Smooth muscle cell of the brain vasculature (primary cell): ENCODE measurements around the gene CPNE5.
"Not testable (repeated sequence)": the region's sequence is repeated elsewhere in the genome, so short reads cannot be mapped to it uniquely, and the experiment has no call there.

Experiments used
- DNase-seq: peaks from one replicate; pipeline ENCODE4 v3.0.0-alpha.2; 2012; ENCODE audit warnings: low read depth, low spot score

CPNE5 gene

DNA sequence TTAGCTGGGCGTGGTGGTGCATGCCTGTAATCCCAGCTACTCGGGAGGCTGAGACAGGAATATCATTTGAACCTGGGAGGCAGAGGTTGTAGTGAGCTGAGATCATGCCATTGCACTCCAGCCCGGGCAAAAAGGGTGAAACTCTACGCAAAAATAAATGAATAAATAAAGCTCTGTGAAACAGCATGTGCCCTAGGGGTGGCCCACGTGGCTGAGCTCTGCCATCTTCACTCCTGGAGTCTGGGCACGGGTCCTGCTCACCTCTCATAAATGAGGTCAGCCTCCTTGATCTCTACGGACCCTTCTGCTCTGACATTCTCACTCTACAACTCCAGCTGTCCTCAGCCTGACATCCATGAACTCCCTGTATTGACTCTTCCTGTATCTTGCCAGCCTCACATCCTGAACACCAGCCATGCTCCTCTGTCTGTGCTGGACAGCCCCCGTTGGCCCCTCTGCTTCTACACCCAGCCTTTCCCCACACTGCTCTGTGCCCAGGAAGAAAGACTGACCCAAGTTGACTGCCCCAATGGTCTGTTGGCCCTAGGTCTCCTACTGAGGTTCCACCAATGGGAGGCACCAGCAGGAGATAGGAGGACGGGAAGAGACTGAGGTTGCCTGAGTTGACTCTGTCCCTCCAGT is 21.9 kb downstream of the CPNE5 start:
- DNase-seq, result no peak

DNA sequence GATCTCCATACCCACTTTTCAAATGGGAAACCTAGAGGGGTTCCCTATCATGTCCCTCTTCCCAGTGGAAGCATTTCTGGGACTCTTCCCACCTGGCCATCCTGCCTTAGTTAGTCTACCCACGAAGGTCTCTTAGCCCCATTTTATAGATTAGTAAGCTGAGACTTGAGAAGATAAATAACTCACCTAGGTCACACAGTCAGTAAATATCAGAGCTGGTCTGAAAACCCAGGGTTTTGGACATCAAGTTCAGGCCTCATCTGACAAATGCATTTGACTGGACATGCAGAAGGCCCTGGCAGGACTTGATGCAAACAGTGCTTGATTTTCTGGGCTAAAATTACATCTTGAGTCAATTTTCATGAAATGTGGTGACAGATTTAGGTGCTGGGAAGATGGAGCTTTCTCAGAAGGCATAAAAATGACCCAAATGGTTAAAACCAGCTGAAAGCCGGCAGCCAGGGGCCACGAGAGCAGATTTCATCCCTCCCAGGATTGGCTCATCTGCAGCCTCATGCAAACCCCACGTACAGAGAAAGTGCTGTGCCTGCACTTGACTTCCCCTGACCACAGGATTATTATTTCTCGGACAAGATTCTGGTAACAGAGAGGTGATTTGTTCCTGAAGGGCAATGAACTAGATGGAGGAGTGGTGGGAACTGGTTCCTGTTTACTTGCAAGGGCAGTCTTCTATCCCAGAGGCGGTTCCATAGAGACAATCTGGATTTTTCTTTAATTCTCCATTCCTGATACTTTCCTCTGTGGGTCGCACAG is 23.1 kb downstream of the CPNE5 start:
- no peak for DNase-seq

DNA sequence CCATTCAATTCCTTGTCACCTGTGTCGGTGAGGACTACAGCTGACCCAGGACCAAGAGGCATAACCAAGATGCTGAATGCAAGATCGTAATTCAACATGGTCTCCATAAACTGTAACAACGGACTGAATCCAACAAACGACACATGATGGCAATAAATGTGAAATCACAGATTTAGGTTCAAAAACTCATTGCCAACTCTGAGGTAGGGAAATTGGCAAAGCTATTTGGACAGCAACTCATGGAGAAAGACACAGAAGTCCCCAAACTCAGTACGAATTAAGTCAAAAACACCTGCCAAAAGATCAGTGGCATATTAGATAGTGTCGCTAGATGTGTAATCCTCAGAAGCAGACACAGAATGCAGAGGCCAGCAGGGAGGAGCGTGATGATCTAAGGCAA is 25.0 kb downstream of the CPNE5 start:
- no peak for DNase-seq

DNA sequence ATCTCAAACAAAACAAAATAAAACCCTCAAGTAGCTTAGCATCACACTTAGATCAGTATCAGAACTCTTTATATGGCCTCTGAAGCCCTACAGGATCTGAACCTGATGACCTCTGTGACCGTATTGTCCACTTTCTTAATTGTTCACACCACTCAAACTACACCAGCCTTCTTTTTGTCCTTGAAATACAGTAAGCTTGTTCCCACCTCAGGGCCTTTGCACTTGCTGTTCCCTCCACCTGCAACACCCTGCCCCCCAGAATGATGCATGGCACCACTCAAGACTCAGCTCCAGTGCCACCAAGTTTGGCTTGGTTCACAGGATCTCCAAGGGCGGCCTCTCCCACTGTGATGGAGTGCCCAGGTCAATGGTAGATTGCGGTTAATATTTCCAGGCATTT is 25.7 kb downstream of the CPNE5 start:
- no peak for DNase-seq

DNA sequence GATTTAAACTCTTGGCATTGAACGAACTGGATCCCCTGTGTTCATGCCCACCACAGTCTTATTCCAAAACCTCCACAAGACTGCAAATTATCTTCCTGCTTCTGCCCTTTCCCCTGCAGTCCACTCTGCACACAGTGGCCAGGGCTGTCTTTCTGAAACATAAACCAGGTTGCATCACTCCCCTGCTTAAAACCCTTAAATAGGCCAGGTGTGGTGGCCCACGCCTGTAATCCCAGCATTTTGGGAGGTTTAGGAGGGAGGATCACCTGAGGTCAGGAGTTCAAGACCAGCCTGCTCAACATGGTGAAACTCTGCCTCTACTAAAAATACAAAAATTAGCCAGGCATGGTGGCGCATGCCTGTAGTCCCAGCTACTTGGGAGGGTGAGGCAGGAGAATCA is 26.2 kb downstream of the CPNE5 start:
- DNase-seq, result not testable (repeated sequence)

DNA sequence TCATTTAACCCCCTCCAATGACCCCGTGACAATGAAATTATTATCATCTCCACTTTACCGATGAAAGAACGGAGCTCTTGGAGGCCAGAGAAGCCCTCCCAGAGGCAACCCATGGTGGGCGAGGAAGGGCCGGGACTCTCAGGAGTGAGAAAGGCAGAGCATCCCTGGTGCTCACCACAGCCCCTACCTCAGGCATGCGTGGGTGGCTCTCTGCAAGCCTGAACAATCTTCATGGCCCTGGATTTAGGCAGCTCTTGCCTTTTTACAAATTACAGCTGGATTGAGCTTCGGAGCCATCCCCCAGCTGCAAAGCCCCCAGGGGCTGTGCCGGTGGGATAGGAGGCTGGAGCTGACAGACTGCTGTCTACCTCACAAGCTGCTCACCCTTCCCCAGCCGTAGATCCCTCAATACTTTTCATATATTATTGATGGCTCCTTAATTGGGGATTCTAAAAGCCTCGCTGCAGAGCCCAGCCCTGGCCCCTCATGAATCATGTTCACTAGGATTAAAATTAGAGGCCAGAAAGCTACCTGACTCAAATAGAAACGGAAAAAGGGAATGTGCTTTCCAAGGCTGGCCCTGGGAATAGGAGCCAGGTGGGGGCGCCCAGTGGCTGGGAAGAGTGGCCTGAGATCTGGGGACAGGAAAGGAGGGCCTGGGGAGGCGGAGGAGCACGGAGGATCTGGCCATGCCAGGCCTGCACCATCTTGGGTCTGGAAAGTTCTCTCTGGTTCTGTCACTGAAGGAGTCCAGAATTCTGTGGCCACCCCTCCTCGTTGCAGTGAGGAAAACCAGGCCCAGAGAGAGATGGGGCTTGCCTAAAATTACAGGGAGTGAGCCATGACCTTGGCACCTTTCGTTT is 29.1 kb downstream of the CPNE5 start:
- DNase-seq, result no peak

DNA sequence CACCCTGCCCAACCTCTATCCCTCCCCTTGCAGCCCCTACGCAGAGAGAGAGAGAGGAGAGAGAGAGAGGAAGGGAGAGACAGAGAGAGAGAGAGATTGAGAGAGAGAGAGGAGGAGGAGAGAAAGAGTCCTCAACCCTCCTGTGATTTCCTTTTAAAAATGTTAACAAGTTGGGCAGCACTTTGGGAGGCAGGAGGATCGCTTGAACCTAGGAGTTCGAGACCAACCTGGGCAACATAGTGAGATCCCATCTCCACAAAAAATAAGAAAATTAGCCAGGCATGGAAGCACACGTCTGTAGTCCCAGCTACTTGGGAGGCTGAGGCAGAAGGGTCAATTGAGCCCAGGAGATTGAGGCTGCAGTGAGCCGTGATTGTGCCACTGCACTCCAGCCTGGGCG is 30.1 kb downstream of the CPNE5 start:
- DNase-seq, result no peak

DNA sequence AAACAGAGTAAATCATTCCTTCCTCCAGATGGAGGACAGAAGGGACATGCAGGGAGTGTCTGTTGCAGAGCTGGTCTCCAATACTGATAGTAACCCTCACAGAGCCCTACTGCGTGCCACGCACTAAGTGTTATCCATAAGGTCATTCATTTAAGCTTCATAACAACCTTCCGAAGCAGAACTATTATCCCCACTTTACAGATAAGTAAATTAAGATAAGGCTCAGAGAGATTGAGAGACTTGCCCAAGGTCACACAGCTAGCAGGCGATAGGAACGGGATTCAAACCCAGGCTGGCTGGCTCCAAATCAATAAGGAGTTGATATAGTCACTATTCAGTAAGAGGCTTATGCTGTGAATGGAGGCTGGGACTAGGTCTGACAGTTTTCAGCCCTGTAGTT is 30.6 kb downstream of the CPNE5 start:
- DNase-seq, result no peak

DNA sequence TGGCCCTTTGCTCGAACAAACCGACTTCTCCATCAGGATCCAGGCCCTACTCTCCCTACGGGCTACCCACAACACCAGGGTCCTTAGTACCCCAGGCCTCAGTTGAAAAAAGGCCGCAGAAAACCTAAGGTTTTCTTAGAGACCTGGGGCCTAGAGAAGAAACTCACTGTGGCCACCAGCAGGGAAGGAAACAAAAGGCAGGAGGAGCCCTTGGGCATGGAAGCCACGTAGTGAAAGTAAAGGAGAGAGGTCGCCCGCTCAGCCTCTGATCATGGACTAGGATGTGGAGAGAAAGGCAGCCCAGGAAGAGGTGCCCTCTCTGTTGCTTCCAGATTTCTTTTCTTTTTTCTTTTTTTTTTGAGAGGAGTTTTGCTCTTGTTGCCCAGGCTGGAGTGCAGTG is 31.5 kb downstream of the CPNE5 start:
- no peak for DNase-seq

DNA sequence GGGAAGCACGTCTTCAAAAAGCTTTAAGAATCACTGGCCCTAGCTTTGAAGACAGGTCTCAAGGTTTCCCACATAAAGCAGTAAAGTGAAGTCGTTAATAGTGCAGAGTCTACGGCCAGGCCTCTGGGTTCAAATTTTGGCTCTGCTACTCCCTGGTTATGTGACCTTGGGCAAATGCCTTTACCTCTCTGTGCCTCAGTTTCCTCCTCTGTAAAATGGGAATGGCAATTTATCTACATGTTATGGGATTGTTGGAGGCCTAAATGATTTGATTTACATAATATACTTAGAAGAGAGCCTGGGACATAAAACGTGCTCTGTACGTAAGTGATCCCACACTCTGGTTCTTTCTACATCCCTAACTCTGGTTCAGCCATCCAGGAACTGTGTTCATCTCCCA is 32.1 kb downstream of the CPNE5 start:
- no peak for DNase-seq

DNA sequence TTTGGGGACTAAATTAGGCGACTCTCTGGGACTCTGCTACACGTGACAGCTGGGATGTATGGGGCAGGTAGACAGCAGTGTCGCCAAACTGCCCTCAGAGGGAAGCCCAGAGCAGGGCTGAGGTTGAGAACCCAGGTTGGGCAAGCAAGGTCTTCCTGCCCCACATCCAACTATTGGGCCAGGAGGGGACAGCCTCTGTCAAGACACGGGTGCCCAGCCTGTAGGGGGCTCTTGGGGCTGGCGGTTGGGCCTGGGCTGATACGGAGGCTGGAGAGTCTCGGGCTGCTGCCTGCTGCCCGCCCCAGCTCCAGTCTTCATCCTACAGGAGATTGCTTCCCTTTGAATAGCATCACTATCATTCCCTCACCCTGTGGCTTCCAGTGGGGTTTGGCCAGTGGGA is 33.3 kb downstream of the CPNE5 start:
- no peak for DNase-seq

DNA sequence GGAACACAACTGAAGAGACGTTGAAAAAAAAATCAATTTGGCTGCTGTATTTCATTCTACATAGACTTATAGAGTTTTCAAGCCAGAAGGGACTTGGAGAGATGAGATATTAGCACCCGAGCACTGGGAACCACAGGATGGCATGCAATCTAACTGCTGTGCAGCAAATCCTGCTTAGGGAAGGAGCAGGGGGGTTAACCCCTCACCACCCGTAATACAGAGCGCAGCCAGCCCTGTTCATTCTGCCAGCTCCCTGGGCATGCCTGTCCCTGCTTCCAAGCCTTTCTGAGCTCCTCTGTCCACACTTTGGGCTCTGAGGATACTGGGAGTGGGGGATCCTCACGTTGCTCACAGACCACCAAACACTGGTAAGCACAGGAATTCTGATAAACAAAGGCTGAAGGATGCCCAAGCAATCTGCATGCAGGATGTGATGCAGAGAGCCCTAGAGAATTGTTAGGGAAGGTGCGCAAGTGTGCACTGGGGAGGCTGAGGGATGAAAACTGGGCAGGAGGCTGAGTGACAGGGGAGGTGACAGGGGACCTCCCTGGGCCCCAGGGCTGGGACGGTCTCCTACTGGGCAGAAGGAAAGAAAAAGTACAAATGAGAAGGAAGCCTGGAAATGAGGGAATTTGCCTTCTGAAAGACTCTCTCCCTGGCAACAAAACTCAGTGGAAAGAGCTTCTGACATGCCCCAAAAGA is 34.0 kb downstream of the CPNE5 start:
- no peak for DNase-seq

DNA sequence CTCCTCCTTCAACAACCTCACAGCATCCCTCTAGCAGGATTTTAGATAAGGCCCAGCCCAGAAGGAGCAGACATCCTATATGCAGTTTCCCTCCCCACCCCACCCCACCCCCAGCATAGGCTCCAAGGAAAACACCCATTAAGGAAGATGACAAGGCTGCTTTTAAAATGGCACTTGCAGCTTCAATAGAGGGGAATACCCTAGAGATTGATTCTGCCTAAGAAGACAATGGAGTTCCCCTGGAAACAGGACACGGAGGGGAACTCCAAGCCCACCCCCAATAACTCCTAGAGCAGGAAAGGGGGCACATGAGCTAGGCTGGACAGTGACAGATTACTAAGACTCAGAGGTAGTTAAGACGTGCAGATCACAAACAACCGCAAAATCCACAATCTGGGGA is 34.7 kb downstream of the CPNE5 start:
- no peak for DNase-seq

DNA sequence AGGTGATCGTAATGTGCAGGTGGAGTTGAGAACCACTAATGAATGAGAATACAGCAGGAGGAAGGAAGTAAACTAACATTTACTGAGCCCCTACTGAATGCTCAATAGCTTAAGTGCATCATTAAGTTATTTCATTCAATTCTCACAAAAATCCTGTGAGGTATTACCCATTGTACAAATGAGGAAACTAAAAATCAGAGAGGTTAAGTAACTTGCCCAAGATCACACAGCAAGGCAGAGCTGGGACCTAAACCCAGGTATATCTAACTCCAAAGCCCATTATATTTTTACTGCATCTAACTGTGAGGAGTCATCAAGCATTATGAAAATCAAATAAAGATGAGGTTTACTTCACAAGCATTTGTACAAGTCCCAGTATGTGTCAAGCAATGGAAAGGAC is 35.3 kb downstream of the CPNE5 start:
- no peak for DNase-seq

DNA sequence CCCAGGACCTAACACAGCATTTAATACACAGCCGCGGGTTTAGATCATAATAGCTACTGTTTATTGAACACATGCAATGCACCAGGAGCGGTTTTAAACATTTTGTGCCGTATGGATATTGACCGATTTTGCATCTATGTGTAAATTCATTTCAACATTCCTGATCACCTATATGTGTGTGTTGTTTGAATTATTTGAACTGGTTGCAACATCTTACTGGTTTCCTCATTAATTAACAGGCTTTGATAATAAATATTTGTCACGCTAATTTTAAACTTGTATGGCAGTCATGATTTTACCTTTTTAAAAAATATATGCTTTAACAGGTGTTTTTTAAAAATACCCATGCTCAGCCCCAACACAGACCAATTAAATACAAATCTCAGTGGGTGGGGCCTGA is 35.8 kb downstream of the CPNE5 start:
- no peak for DNase-seq

DNA sequence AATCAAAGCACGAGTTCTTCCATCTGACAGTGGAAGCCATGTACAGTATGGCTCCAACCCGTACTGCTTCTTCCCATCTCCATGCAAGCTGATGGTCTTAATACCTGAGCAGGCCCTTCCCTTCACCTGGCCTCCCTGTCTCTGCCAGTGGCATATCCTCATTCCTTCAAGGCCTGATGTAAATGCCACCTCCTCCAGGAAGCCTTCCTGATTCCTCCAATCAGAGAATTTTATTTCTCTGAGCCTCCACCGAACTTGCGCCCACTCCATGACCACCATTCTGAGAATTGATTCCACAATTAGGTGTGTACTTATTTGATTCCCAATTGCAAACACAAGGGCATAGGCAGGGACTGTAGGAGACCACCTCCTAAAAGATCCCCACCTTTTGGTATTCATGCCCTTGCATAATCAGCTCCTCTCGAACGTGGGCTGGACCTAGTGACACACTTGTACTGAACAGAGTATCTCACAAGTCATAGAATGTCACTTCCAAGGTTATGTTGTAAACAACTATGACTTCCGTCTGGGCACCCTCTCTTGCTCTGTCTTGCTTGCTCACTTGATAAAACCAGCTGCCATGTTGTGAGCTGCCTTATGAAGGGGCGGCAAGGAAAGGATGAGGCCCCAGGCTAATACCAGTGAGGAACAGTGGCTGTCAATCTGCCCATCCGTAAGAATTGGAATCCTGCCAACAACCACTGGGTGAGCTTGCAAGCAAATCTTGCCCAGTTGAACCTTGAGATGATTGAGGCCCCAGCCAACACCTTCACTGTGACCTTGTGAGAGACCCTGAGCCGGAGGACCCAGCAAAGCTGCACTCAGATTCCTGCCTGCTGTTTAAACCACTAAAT is 38.8 kb downstream of the CPNE5 start:
- DNase-seq, result no peak

DNA sequence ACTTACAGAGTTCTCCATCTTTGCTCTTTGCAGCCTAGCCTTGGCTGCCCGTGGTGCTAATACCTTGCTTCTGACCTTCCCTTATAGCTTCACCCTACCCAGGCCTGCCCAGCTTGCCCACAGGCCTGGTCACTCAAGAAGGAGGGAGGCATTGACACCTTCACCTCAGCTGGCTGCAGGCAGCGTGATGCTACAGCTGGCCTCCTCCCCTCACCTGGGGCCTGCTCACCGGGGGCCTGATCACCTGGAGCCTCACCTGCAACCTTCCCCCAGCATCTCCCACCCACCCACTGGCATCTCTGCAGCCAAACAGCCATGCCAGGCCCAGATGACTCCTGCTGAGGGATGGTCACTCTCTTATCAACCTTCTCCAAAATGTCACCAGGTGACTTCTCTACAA is 40.4 kb downstream of the CPNE5 start:
- no peak for DNase-seq

DNA sequence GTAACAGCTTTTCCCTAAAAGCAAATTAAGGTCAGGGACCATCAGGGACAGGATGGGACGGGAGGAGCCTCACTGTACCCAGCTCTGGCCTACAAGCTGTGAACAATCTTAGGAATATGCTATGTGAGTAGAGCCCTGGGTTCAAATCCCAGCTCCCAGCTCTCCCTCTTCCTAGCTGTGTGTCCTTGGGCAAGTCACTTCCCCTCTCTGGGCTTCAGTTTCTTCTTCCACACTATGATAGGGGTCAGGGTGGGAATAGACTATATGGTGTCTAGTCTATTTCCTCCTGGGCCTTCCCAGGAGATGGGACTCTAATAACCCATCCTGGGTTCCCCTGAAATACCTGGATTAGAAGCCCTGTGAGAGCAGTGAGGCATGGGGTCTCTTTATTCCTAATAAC is 41.6 kb downstream of the CPNE5 start:
- DNase-seq, result no peak

DNA sequence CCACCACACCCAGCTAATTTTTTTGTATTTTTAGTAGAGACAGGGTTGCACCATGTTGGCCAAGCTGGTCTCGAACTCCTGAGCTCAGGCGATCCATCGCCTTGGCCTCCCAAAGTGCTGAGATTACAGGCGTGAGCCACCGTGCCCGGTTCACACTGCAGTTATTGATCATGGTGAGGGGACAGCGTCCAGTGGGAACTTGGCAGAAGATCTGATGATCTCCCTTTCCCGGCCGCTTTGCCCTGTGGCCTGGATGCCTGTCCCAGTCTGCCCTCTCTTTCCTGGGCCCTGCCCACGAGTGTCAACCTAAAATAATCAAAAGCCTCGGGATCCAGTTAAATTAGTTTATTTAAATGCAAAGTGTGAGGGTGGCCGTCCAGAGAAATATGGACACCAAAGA is 42.2 kb downstream of the CPNE5 start:
- DNase-seq, result no peak

DNA sequence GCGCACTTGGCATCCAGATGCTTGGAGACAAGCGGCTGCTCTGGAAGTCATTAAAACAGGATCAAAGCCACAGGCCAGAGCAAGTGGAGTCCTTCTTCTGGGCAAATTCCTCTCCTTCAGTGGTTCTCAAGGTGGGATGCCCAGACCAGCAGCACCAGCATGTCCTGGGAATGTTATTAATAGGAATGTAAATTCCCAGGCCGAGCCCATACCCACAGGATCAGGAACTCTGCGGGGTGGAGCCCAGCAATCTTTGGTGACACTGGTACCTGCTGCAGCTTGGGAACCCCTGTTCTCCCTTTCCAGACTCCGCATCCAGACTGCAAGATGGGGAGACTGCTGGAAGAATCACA is 44.6 kb downstream of the CPNE5 start:
- DNase-seq, result no peak
